ENCODE results near the gene ZNF578.
A peak's percentile ranks its signal among the peaks of the same experiment; 100 is the strongest.
"Not testable (repeated sequence)": the region's sequence is repeated elsewhere in the genome, so short reads cannot be mapped to it uniquely, and the experiment has no call there.

Gene ZNF578

DNA sequence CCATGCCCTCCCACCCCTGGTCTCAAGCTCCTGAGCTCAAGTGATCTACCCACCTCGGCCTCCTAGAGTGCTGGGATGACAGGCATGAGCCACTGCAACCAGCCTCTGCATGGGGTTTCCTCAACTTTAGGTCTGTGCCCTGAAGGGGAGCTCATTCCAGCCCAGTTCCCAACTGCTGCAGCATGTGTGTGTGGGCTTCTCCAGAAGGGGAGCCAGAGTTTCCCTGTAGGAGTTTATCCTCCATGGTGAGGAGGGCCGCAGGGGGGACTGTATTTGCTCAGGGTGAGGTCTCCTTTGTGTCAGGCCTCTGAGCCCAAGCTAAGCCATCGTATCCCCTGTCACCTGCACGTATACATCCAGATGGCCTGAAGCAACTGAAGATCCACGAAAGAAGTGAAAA is 62.8 kb downstream of the ZNF578 start:
- no peak for DNase-seq (ENCODE audit: low spot score)

- DNase-seq (ENCODE audit: low spot score): no peak
Observed at GRCh38 chr19:52518646-52519045, 65.3 kb downstream of the ZNF578 start.

DNA sequence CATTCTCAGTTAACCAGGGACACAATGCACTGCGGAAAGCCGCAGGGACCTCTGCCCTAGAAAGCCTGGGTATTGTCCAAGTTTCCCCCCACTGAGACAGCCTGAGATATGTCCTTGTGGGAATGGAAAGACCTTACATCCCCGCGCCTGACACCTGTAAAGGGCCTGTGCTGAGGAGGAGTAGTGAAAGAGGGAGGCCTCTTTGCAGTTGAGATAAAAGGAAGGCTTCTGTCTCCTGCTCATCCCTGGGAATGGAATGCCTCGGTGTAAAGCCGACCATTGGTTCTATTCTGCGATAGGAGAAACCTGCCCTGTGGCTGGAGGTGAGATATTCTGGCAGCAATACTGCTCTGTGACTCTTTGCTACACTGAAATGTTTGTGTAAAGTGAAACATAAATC is 65.8 kb downstream of the ZNF578 start:
- not testable (repeated sequence) for DNase-seq (ENCODE audit: low spot score)

DNA sequence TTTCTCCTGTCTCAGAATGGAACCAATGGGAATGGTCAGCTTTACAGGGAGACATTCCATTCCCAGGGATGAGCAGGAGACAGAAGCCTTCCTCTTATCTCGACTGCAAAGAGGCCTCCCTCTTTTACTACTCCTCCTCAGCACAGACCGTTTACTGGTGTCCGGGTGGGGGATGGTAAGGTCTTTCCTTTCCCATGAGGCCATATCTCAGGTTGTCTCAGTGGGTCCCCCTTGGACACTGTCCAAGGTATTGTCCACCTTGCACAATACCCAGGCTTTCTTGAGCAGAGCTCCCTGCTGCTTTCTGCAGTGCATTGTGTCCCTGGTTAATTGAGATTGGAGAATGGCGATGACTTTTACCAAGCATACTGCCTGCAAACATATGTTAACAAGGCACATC is 66.7 kb downstream of the ZNF578 start:
- DNase-seq (ENCODE audit: low spot score): no peak

GRCh38 chr19:52522551-52522950 is 69.2 kb downstream of the ZNF578 start:
- DNase-seq (ENCODE audit: low spot score): no peak

- DNase-seq (ENCODE audit: low spot score): no peak
Observed at GRCh38 chr19:52524086-52524485, 70.7 kb downstream of the ZNF578 start.

- peak; percentile 97 for DNase-seq (ENCODE audit: low spot score)
Observed at GRCh38 chr19:52527134-52527955, 74.0 kb downstream of the ZNF578 start, which contains the start of gene ZNF808. Gene ZNF808 (plus strand): TSS chr19:52527668. CDS start chr19:52543285, 15,617 bp downstream.

- DNase-seq (ENCODE audit: low spot score): no peak
Observed at GRCh38 chr19:52527956-52528351, 74.6 kb downstream of the ZNF578 start.

- DNase-seq (ENCODE audit: low spot score): no peak
Observed at GRCh38 chr19:52532480-52532879, 79.1 kb downstream of the ZNF578 start.

- DNase-seq (ENCODE audit: low spot score): no peak
Observed at GRCh38 chr19:52533901-52534300, 80.5 kb downstream of the ZNF578 start.

DNA sequence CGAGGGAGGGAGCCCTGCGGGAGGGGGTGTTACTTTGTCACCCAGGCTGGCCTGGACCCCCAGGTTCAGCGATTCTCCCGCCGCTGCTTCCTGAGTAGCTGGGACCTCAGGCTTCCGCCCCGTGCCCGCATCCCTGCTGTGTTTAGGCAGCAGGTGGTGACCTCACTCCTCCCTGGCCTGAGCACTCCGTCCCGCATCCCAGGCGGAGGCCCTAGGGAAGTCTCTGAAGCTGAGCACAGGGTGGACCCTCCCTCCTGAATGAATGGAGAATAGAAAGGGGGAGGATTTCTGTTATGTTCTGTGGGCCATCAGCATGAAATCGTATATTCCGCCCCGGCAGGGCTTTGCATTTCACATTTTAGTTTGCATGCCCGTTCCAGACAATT is 82.0 kb downstream of the ZNF578 start:
- not testable (repeated sequence) for DNase-seq (ENCODE audit: low spot score)

DNA sequence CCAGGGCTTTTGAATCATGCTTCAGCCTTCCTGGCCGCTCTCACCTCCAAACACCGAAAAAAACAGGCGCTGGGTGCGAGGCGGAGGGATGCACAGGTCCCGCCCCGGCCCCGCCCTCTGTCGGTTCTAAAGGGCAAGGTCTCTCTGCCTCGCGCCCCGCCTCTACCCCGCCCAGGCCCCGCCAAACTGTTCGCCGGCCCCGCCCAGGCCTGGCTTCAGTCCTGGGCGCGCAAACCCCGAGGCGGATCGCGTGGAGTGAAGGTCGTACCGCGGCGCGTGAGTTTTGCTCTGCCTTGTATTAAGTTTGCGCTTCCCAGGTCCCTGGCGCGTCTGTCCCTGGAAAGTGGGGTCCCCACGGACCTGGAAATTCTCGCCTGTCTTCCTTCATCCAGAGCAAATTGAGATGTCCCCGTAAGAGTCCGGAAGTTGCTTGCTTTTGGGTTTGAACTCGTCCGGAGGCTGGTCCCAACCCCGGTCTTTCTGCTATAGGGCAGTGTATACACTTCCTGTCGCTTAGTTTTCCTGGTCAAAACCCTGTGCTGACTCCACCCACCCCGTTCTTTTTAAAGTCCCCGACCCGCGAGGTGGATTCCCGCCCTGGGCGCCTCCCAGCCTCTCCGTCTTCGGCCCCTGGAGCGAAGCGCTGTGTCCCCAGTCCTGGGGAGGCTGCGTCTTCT is 82.6 kb downstream of the ZNF578 start:
- DNase-seq (ENCODE audit: low spot score): peak; percentile 88

DNA sequence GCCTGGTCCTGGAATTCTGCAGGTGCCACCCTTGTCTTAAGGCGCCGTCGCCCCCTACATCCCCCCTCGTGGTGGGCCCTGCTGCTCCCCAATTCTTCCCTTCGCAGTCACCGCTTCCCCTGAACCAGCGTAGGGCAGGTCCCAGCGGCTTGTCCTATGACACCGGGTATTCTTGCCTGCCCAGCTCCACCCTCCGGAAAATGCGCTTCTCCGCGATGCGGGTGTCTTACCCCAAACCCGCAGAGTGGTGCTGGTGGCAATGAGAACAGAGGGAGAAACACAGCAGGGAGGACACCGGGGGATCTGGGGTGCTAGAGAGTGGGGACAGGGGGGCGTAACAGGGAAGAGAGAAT is 83.1 kb downstream of the ZNF578 start:
- peak; percentile 45 for DNase-seq (ENCODE audit: low spot score)

DNA sequence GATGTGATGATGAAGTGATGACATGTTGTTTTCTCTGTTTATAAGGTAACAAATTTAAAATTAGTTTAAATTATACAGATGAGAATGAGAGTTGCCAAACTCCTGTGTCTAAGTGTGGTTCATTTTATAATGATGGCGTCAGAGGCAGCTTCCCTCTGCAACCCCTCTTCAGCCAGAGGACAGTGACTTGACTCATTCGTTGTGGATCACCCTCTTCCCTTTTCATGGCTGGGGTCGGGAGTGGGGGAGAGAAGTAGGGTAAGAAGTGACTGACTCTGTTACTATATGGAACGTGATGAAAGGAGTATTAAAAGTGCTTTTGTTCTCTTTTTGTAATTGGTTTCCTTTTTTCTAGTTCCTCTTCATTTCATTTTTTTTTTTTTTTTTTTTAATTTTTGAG is 85.5 kb downstream of the ZNF578 start:
- DNase-seq (ENCODE audit: low spot score): not testable (repeated sequence)

- not testable (repeated sequence) for DNase-seq (ENCODE audit: low spot score)
Observed at GRCh38 chr19:52541176-52541575, 87.8 kb downstream of the ZNF578 start.

DNA sequence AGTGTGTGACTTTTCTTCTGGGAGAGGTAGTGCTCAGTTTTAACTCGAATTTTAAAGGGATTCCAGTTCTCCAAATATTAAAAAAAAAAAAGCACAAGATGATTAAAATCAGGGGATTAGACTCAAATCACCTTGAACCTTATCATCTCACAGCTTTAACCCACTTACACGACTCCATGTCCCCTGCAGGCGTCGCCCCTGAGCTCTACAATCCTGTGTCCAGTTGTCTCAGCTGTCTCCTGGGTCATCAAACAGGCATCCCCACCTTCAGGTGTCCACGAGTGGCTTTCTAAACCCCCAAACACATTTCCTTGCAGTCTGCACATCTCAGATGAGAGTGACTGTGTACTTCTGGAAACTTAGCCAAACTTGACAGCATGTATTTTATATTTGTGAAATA is 88.3 kb downstream of the ZNF578 start:
- no peak for DNase-seq (ENCODE audit: low spot score)

DNA sequence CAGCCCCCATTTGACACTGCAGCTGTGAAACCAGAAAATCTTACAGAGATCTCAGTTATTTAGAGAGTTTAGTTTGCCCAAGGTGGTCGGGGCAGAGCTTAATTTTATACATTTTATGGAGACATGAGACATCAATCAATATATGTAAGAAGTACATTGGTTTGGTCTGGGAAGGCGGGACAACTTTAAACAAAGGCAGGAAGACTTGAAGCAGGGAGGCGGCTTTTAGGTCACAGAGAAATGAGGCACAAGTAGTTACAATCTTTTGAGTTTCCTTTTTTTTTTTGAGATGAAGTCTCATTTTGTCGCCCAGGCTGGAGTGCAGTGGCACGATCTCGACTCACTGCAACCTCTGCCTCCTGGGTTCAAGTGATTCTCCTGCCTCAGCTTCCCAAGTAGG is 89.2 kb downstream of the ZNF578 start:
- not testable (repeated sequence) for DNase-seq (ENCODE audit: low spot score)

- peak; percentile 37 for DNase-seq (ENCODE audit: low spot score)
Observed at GRCh38 chr19:52542984-52543664, 89.8 kb downstream of the ZNF578 start.

DNA sequence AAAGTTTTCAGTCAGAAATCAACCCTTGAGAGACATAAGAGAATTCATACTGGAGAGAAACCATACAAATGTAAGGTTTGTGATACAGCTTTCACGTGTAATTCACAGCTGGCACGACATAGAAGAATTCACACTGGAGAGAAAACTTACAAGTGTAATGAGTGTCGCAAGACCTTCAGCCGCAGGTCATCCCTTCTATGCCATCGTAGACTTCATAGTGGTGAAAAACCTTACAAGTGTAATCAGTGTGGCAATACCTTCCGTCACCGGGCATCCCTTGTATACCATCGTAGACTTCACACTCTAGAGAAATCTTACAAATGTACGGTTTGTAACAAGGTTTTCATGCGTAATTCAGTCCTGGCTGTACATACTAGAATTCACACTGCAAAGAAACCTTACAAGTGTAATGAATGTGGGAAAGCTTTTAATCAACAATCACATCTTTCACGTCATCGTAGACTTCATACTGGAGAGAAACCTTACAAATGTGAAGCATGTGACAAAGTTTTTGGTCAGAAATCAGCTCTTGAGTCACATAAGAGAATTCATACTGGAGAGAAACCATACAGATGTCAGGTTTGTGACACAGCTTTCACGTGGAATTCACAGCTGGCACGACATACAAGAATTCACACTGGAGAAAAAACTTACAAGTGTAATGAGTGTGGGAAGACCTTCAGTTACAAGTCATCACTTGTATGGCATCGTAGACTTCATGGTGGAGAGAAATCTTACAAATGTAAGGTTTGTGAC is 101.0 kb downstream of the ZNF578 start:
- no peak for DNase-seq (ENCODE audit: low spot score)

DNA sequence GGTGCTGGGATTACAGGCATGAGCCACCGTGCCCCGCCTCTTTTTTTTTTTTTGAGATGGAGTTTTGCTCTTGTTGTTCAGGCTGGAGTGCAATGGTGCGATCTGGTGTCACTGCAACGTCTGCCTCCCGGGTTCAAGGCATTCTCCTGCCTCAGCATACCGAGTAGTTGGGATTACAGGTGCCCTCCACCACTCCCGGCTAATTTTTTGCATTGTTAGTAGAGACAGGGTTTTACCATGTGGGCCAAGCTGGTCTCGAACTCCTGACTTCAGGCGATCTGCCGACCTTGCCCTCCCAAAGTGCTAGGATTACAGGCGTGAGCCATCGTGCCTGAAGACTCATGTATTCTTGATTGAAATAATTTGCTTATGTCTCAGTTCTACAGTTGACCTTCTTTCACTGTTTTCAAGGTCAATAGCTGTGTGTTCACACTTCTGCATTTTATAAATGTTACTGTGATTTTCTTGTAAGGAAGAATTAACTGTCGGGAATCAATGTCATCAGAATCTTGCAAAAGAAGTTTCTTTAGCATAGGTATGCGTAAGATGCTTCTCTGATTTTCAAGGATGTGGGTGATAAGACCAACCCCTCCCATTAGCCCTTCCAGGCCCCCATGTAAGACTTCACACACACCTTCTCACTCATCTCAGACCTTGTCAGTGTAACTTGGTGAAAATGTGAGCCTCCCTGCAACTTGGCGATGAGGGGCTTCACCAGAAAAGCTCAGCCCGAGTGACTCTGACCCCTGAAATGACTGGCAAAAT is 104.1 kb downstream of the ZNF578 start:
- DNase-seq (ENCODE audit: low spot score): no peak

DNA sequence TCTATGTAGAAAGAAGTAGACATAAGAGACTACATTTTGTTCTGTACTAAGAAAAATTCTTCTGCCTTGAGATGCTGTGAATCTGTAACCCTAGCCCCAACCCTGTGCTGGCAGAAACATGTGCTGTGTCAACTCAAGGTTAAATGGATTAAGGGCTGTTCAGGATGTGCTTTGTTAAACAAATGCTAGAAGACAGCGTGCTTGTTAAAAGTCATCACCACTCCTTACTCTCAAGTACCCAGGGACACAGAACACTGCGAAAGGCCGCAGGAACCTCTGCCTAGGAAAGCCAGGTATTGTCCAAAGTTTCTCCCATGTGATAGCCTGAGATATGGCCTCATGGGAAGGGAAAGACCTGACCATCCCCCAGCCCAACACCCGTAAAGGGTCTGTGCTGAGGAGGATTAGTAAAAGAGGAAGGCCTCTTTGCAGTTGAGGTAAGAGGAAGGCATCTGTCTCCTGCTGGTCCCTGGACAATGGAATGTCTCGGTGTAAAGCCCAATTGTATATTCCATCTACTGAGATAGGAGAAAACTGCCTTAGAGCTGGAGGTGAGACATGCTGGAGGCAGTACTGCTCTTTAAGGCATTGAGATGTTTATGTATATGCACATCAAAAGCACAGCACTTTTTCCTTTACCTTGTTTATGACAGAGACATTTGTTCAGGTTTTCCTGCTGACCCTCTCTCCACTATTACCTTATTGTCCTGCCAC is 105.5 kb downstream of the ZNF578 start:
- DNase-seq (ENCODE audit: low spot score): not testable (repeated sequence)
